MG63 (cell line): Measurements from ENCODE around the gene TSPAN10. TPM values are rescaled to one million over a fixed set of nuclear protein-coding genes. Genes with fewer than 3 reads are reported as not detected.

Experiments
- DNase-seq: peaks from one replicate; pipeline ENCODE4 v3.0.0-alpha.2; 2020
- H3K27me3 ChIP-seq: fragments of 250-450 bp; sonication (Bioruptor Pico); 2 replicates; pipeline ENCODE4 v1.5.1; 2020; ENCODE audit warnings: mild to moderate bottlenecking, moderate library complexity
- H3K36me3 ChIP-seq: fragments of 250-450 bp; sonication (Bioruptor Pico); 2 replicates; pipeline ENCODE4 v1.5.1; 2020; ENCODE audit warnings: mild to moderate bottlenecking, moderate library complexity
- H3K4me3 ChIP-seq: fragments of 250-450 bp; sonication (Bioruptor Pico); 2 replicates; pipeline ENCODE4 v1.5.1; 2020; ENCODE audit warnings: mild to moderate bottlenecking, moderate library complexity
- H3K9me3 ChIP-seq: fragments of 250-450 bp; sonication (Bioruptor Pico); 2 replicates; pipeline ENCODE4 v1.5.1; 2020; ENCODE audit warnings: mild to moderate bottlenecking, moderate library complexity
- total RNA-seq: library from RNA; depleted of rRNA; stranded (reverse); fragments of >200 nt; shearing (Covaris generic); gene quantifications from 2 replicates; pipeline ENCODE4 v1.2.3, GENCODE V29; 2014; ENCODE audit warnings: low replicate concordance; rRNA removed

Gene TSPAN10
- total RNA-seq, 1 experiment from 2014 or later, result 3.7 TPM

GRCh38 chr17:81690549-81690948, 53.6 kb downstream of the TSPAN10 start:
- Histone ChIP-seq H3K4me3 (no peak overlapping the region), H3K9me3 (no peaks in the 10 kb centered on the region), H3K36me3 (peaks cover 96% of the 10 kb centered on the region), H3K27me3 (no peaks in the 10 kb centered on the region)
- no peak for DNase-seq

DNA sequence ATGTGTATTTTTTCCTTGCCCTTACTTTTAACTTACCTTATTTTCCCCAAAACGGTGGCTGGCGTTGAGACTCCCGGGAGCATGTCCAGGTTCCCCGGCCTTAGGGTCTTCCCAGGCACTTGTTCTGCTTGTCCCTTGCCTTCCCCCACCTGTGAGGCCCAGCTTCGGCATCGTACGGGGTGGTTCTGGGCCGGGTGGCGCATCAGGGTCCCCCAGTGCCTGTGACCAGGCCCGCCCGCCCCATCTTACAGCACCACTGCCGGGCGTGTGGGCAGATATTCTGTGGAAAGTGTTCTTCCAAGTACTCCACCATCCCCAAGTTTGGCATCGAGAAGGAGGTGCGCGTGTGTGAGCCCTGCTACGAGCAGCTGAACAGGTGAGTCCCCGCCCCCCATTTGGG, 54.2 kb downstream of the TSPAN10 start:
- Histone ChIP-seq H3K4me3 (no peak overlapping the region), H3K9me3 (no peaks in the 10 kb centered on the region), H3K36me3 (peaks cover 97% of the 10 kb centered on the region), H3K27me3 (no peaks in the 10 kb centered on the region)
- no peak for DNase-seq

DNA sequence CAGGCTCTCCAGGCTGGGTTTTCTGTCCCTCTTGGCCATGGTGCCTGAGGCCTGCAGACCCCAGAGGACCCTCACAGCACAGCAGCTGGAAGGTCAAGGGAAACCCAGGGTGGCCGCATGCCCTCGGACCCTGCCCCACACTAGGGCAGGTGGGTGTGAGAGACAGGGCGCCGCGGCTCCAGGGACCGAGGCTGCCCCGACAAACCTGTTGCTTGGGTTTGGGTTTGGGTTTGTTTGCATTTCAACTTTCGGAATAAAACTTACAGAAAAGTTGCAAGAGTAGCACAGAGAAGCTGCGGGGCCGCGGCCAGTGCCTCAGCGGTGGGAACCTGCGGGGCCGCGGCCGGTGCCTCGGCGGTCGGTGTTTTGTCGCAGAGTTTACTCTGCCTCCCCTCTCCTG, 54.6 kb downstream of the TSPAN10 start:
- no peak overlapping the region for H3K4me3 ChIP-seq
- DNase-seq, result no peak
- H3K27me3 ChIP-seq, result no peaks in the 10 kb centered on the region
- no peaks in the 10 kb centered on the region for H3K9me3 ChIP-seq
- H3K36me3 ChIP-seq, result peaks cover 97% of the 10 kb centered on the region

DNA sequence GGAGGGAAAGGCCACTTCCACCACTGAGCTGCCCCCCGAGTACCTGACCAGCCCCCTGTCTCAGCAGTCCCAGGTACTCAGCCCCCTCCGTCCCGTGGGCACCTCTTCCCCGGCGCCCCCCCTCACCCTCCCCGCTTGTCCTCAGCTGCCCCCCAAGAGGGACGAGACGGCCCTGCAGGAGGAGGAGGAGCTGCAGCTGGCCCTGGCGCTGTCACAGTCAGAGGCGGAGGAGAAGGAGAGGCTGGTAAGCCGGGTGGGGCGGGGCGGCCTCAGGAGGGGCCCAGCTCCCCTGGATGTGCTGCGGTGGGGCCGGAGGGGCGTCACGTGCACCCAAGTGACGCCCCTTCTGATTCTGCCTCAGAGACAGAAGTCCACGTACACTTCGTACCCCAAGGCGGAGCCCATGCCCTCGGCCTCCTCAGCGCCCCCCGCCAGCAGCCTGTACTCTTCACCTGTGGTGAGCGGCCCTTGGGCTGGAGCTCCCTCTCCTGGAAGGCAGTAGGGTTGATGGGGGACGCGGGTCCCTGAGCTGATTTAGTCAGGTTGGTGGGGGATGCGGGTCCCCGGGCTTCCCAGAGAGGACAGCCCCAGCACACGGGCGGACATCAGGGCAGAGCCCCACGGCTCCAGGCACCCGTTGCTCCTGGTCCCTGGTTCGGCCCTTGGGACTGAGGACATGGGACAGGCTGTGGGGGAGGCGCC, 56.7 kb downstream of the TSPAN10 start:
- H3K4me3 ChIP-seq, result no peak overlapping the region
- no peaks in the 10 kb centered on the region for H3K9me3 ChIP-seq
- DNase-seq, result no peak
- H3K27me3 ChIP-seq, result no peaks in the 10 kb centered on the region
- H3K36me3 ChIP-seq, result peaks cover 97% of the 10 kb centered on the region

- DNase-seq, result no peak
- no peaks in the 10 kb centered on the region for H3K9me3 ChIP-seq
- H3K4me3 ChIP-seq, result no peak overlapping the region
- peaks cover 97% of the 10 kb centered on the region for H3K36me3 ChIP-seq
- H3K27me3 ChIP-seq, result no peaks in the 10 kb centered on the region
Measured at GRCh38 chr17:81694810-81695209, 57.8 kb downstream of the TSPAN10 start.

- no peaks in the 10 kb centered on the region for H3K9me3 ChIP-seq
- H3K27me3 ChIP-seq, result no peaks in the 10 kb centered on the region
- peaks cover 96% of the 10 kb centered on the region for H3K36me3 ChIP-seq
- no peak for DNase-seq
- no peak overlapping the region for H3K4me3 ChIP-seq
Measured at GRCh38 chr17:81695211-81695610, 58.2 kb downstream of the TSPAN10 start.

DNA sequence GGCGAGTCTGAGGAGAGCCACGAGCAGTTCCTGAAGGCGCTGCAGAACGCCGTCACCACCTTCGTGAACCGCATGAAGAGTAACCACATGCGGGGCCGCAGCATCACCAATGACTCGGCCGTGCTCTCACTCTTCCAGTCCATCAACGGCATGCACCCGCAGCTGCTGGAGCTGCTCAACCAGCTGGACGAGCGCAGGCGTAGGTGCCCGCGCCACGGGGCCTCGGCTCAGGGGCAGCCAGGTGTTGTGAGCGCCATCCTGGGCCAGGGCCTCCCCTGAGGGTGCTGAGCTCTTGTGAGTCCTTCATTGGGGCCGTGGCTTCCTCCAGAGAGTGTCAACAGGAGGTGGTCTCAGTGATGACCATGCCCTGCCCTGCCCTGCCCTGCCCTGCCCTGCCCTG, 58.8 kb downstream of the TSPAN10 start:
- Histone ChIP-seq H3K36me3 (peaks cover 93% of the 10 kb centered on the region), H3K4me3 (no peak overlapping the region), H3K9me3 (no peaks in the 10 kb centered on the region), H3K27me3 (no peaks in the 10 kb centered on the region)
- no peak for DNase-seq

GRCh38 chr17:81696218-81696941, 59.4 kb downstream of the TSPAN10 start:
- peaks cover 95% of the 10 kb centered on the region for H3K36me3 ChIP-seq
- DNase-seq, result no peak
- H3K9me3 ChIP-seq, result no peaks in the 10 kb centered on the region
- H3K4me3 ChIP-seq, result no peak overlapping the region
- H3K27me3 ChIP-seq, result no peaks in the 10 kb centered on the region

- Histone ChIP-seq H3K27me3 (no peaks in the 10 kb centered on the region), H3K4me3 (no peak overlapping the region), H3K36me3 (peaks cover 95% of the 10 kb centered on the region), H3K9me3 (no peaks in the 10 kb centered on the region)
- no peak for DNase-seq
Measured at GRCh38 chr17:81697261-81698044, 60.5 kb downstream of the TSPAN10 start.

Other genes starting within 250 kb of the TSPAN10 start
- gene BAHCC1, start 241.7 kb upstream of the TSPAN10 start, total RNA-seq, result 3.6 and 10.4 TPM in 2 replicates
- 5,061 and 6,321 TPM in 2 replicates for gene ACTG1, start 124.4 kb upstream of the TSPAN10 start, total RNA-seq
- 0.12 TPM in 1 of 2 replicates, not detected in the other for gene FSCN2, start 108.8 kb upstream of the TSPAN10 start, total RNA-seq
- gene FAAP100, start 84.8 kb upstream of the TSPAN10 start, total RNA-seq, result 25.6 and 41.7 TPM in 2 replicates
- gene NPLOC4, start 84 bp upstream of the TSPAN10 start, total RNA-seq, result 109 and 157 TPM in 2 replicates
- not detected in 2 replicates for gene PDE6G, start 19.3 kb downstream of the TSPAN10 start, total RNA-seq
- gene OXLD1, start 29.4 kb downstream of the TSPAN10 start, total RNA-seq, result 61.1 and 64.7 TPM in 2 replicates
- 55.2 and 133 TPM in 2 replicates for gene CCDC137, start 29.5 kb downstream of the TSPAN10 start, total RNA-seq
- 35.0 and 47.8 TPM in 2 replicates for gene ARL16, start 46.6 kb downstream of the TSPAN10 start, total RNA-seq
- 102 and 116 TPM in 2 replicates for gene HGS, start 46.8 kb downstream of the TSPAN10 start, total RNA-seq
- 146 and 225 TPM in 2 replicates for gene MRPL12, start 66.2 kb downstream of the TSPAN10 start, total RNA-seq
- gene SLC25A10, start 75.1 kb downstream of the TSPAN10 start, total RNA-seq, result 51.4 and 77.6 TPM in 2 replicates
- not detected in 2 replicates for gene GCGR, start 167.0 kb downstream of the TSPAN10 start, total RNA-seq
- gene MCRIP1, start 196.1 kb downstream of the TSPAN10 start, total RNA-seq, result 73.2 and 83.7 TPM in 2 replicates
- not detected in 2 replicates for gene PPP1R27, start 197.9 kb downstream of the TSPAN10 start, total RNA-seq
- 531 and 798 TPM in 2 replicates for gene P4HB, start 223.3 kb downstream of the TSPAN10 start, total RNA-seq
- 114 and 185 TPM in 2 replicates for gene ARHGDIA, start 234.1 kb downstream of the TSPAN10 start, total RNA-seq